Activated CD8-positive, alpha-beta memory T cell treated with anti-CD3 and anti-CD28 coated beads, Interleukin-2, amount 50 U/mL, for 24 hours (primary cell): Measurements from ENCODE around the gene SPAG16.
"Not testable (repeated sequence)": the region's sequence is repeated elsewhere in the genome, so short reads cannot be mapped to it uniquely, and the experiment has no call there.

Source experiments
- DNase-seq: peaks from one replicate; pipeline ENCODE4 v3.0.0-alpha.2; 2020; ENCODE audit errors: extremely low read depth

The SPAG16 gene

GRCh38 chr2:213691351-213691750 lies 407.1 kb downstream of the SPAG16 start:
- DNase-seq: no peak

DNA sequence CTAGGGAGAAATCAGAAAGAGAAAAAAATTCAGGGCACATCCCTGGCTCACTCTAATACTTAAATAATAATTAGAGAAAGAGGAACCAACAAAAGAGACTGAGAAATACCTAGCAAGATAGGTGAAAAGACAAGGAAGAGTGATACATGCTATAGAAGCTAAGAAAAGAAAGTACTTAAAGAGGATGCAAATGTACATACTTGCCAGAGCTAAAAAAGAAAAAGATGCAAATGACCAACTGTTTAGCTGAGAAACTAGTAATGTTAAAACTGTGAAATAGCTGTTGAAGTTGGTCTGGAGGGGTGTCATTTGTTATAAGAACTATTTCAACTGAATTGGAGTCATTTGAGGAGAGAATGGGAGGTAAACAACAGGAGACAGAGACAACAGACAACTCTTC lies 412.2 kb downstream of the SPAG16 start:
- no peak for DNase-seq

DNA sequence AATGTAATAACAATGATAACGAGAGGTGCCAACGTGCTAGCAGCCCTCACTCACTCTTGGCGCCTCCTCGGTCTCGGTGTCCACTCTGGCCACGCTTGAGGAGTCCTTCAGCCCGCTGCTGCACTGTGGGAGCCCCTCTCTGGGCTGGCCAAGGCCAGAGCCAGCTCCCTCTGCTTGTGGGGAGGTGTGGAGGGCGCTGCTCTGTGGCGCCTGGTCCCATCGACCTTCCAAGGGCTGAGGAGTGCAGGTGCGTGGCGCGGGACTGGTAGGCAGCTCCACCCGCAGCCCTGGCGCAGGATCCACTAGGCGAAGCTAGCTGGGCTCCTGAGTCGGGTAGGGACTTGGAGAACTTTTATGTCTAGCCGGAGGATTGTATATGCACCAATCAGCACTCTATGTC lies 417.1 kb downstream of the SPAG16 start:
- not testable (repeated sequence) for DNase-seq

- no peak for DNase-seq
Observed at GRCh38 chr2:213703406-213704098, 419.3 kb downstream of the SPAG16 start.

DNA sequence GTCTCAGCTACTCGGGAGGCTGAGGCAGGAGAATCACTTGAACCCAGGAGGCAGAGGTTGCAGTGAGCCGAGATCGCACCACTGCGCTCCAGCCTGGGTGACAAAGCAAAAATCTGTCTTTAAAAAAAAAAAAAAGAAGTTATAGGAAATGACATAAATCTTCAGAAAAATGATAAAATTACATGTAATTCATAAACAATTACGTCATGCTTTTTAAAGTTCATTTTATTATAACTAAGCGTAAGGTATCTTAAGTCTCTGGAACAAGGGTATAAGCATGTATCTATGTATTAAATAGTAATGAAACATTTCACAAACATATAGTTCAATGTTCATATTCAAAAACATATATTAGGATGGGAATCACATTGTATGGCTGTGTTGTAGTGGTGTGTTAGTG lies 425.9 kb downstream of the SPAG16 start:
- no peak for DNase-seq

DNA sequence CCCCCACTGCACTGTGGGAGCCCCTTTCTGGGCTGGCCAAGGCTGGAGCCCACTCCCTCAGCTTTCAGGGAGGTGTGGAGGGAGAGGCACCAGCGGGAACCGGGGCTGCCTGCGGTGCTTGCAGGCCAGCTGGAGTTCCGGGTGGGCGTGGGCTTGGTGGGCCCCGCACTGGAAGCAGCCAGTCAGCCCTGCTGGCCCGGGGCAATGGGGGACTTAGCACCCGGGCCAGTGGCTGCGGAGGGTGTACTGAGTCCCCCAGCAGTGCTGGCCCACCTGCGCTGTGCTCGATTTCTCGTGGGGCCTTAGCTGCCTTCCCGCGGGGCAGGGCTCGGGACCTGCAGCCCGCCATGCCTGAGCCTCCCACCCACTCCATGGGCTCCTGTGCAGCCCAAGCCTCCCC lies 434.1 kb downstream of the SPAG16 start:
- DNase-seq: not testable (repeated sequence)

- DNase-seq: no peak
Observed at GRCh38 chr2:213722565-213722964, 438.3 kb downstream of the SPAG16 start.

DNA sequence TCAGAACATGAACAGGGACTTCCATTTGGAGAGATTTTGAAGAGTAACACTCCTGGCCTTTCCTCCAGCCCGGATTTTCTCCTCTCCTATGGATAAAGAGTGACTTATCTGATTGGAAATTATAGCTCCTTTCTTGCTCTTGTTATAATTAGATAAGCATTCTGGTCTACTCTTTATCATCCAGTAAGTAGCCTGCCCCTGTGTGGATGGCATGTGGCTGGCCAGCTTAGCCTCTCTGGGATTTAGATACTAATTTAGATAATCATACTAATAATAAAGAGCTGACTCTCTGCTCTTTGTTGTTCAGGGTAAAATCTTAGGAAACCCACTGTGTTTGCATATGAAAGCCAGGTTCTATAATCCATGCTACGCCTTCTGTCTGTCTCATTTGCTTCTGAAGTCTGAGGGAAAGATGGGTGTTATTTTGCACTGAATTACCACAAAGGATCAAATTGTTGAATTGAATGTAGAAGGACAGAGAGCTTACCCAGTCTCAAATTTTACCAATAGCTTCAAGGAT lies 438.8 kb downstream of the SPAG16 start:
- no peak for DNase-seq

DNA sequence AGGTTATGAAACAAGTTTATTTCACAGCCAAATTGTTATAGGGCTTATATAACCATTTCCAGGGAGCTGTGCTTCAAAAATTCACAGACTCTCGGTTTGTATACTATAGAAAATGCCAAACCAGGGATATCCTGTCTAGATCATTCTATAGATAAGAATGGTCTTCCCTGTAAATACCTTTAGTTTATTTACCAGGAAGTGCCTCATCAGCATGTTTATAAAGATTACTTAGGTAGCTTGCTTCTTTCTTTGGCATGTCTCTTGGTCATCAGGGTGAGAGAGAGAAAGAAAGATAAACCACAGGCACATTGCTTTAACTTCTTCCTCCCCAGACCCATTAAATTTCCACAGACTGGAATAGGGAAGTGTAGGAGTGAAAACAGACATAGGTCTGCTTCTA lies 439.4 kb downstream of the SPAG16 start:
- no peak for DNase-seq

DNA sequence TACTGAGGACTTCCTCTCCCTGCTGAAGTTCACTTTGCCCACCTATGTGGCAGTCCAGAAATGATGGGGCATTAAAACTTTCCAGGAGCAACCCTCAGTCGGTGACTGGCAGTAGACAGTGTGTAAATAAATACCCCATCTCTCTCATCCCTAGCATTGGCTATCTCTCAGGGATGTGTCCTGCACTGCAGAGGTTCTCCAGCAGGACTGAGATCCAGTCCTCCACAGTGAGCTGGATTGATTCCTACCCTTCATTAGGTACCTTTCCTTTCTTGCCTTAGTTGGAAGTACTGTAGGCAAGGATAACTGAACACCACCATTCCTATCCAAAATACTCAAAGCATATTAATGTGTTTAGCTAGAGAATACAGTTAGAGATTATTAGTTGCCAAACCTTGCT lies 441.8 kb downstream of the SPAG16 start:
- DNase-seq: no peak

- no peak for DNase-seq
Observed at GRCh38 chr2:213733893-213734292, 449.6 kb downstream of the SPAG16 start.

- DNase-seq: no peak
Observed at GRCh38 chr2:213740453-213740852, 456.2 kb downstream of the SPAG16 start.

GRCh38 chr2:213751446-213751845 lies 467.2 kb downstream of the SPAG16 start:
- DNase-seq: no peak

DNA sequence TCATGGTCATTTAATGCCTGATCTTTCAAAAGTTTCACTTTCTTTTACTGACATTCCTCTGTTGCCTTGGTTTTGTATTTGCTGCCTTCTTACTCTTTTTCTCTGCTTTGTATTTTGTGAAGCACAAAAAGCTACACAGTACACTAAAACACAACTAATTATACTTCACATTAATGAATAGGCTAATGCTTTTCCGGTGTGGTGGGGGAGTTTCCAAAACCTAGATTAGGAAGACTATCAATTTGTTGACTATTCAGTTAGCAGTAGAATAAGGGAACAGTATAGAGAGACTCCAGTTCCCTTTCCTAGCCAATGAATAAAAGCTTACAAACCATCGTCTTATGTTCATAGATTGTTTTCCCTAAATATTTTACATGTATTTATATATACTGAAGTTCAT lies 468.3 kb downstream of the SPAG16 start:
- DNase-seq: no peak

GRCh38 chr2:213757525-213757924 lies 473.3 kb downstream of the SPAG16 start:
- DNase-seq: no peak

DNA sequence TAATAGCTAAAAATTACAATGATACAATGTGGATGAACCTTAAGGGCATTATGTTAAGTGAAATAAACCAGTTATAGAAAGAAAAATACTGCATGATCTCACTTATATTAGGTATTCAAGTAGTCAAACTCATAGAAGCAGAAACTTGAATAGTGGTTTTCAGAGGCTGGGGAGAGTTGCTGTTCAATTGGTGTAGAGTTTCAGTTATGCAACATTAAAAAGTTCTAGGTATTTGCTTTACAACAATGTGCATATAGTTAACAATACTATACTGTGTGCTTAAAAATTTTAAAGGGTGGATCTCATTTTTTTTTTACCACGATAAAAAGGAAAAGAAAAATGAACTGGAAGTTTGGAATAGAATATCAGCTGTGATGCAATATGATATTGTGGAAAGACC lies 479.1 kb downstream of the SPAG16 start:
- DNase-seq: no peak

DNA sequence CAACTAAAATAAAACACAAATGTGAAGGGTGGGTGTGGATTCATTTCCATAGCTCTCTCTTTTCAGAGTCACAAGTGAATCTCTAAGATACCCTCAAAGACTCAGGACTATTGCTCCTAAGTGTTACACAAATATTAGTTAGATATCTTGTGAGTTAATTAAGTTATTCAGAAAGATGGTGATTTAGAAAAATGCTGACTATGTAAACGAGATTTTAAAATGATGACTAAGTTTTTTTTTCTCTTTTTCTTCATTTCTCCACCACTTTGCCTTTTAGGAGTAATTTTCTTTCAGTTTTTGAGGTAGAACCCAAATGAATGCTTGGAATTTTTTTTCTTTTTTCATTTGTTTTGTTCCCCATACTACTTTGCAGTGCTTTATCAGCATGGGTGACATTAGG lies 479.7 kb downstream of the SPAG16 start:
- DNase-seq: no peak

DNA sequence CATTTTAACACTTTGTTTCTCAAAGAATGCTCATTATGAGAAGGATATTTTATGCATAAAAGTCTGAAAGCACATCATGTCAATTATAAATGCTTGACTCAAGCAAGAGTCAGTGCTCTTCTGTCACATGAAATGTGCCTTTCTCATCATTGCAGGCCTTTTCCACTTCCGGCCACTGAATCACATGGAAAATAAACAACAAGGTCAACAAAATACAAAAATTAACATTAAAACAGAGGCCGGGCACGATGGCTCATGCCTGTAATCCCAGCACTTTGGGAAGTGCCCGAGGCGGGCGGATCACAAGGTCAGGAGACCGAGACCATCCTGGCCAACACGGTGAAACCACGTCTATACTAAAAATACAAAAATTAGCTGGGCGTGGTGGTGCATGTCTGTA lies 480.6 kb downstream of the SPAG16 start:
- DNase-seq: no peak

GRCh38 chr2:213766062-213766461 lies 481.8 kb downstream of the SPAG16 start:
- DNase-seq: no peak

DNA sequence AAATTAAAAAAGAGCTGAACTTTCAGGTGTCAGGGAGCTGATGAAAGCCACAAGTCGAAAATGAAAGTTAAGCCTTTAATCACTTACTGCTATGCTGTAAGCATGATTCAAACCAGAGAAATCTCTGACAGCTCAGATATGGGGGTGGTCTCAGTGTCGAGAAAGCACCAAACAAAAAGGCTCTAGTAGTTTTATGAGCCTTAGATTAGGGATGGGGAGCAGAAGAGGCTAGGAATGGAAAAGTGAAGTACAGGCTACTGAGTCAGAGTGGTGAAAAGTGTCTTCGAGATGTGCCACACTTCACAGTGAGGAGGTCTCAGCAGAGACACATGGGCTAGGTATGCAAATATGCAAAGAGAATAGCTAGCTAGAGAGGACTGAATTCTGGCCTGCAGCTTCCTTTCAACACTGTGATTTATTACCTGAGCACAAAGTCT lies 482.2 kb downstream of the SPAG16 start:
- DNase-seq: no peak

GRCh38 chr2:213787869-213788268 lies 503.6 kb downstream of the SPAG16 start:
- DNase-seq: no peak

GRCh38 chr2:213789940-213790339 lies 505.7 kb downstream of the SPAG16 start:
- no peak for DNase-seq

GRCh38 chr2:213792045-213792444 lies 507.8 kb downstream of the SPAG16 start:
- no peak for DNase-seq

DNA sequence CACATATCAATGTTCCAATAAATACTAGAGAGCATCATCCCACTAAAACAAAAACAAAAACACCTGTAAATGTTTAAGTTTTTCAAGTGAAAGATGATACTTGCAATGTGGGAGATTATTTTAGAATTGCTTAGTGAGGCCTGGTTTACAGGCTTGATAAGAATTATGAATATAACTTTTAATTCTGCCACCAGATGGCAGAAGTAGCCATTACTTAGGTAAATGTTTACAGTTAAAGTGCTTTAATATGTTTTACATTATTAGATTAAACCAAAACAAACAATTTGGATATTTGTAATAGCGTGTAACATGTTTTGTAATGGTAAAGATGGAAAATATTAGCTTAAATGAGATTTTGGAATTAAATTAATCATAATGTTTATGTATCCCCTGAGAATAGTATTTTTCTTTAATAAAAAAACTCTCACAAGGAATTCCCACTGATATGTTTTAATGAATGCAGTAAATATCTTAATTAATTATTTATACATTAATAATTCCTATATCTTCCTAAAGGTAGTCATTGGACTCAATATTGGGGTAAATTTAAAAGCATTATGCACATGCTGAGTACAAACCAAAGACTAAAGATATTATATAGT lies 522.0 kb downstream of the SPAG16 start:
- DNase-seq: no peak
